ENCODE results near the gene SLC15A2.
"Not testable (repeated sequence)": the region's sequence is repeated elsewhere in the genome, so short reads cannot be mapped to it uniquely, and the experiment has no call there.

Gene SLC15A2

GRCh38 chr3:121894301-121894990 lies at the start of gene SLC15A2:
TSS of gene SLC15A2 (plus strand) at chr3:121894401. CDS start at chr3:121894477, 76 bp downstream.
- DNase-seq, result no peak

- no peak for DNase-seq
Measured at GRCh38 chr3:121844892-121845291, 49.3 kb upstream of the SLC15A2 start.

- DNase-seq, result no peak
Measured at GRCh38 chr3:121852256-121852655, 41.9 kb upstream of the SLC15A2 start.

GRCh38 chr3:121855555-121855954 lies 38.6 kb upstream of the SLC15A2 start:
- DNase-seq, result peak in 1 of 2 donors; percentile 2

- DNase-seq, result not testable (repeated sequence)
Measured at GRCh38 chr3:121857778-121858177, 36.4 kb upstream of the SLC15A2 start.

- DNase-seq, result not testable (repeated sequence)
Measured at GRCh38 chr3:121863247-121863646, 31.0 kb upstream of the SLC15A2 start.

- DNase-seq, result no peak
Measured at GRCh38 chr3:121863801-121864200, 30.4 kb upstream of the SLC15A2 start.

GRCh38 chr3:121869736-121870135 lies 24.5 kb upstream of the SLC15A2 start:
- no peak for DNase-seq

GRCh38 chr3:121870717-121871116 lies 23.5 kb upstream of the SLC15A2 start:
- DNase-seq, result no peak

GRCh38 chr3:121871430-121871829 lies 22.8 kb upstream of the SLC15A2 start:
- no peak for DNase-seq

- DNase-seq, result no peak
Measured at GRCh38 chr3:121878411-121878810, 15.8 kb upstream of the SLC15A2 start.

- no peak for DNase-seq
Measured at GRCh38 chr3:121883507-121883906, 10.7 kb upstream of the SLC15A2 start.

GRCh38 chr3:121885386-121885785 lies 8.8 kb upstream of the SLC15A2 start:
- no peak for DNase-seq

- no peak for DNase-seq
Measured at GRCh38 chr3:121895121-121895520, 920 bp downstream of the SLC15A2 start.

GRCh38 chr3:121895736-121896135 lies 1.5 kb downstream of the SLC15A2 start:
- no peak for DNase-seq

GRCh38 chr3:121896823-121897222 lies 2.6 kb downstream of the SLC15A2 start:
- no peak for DNase-seq

- DNase-seq, result no peak
Measured at GRCh38 chr3:121897296-121897695, 3.1 kb downstream of the SLC15A2 start.

- no peak for DNase-seq
Measured at GRCh38 chr3:121913305-121913990, 19.2 kb downstream of the SLC15A2 start.

- DNase-seq, result no peak
Measured at GRCh38 chr3:121914081-121914998, 20.1 kb downstream of the SLC15A2 start.

GRCh38 chr3:121916189-121916588 lies 22.0 kb downstream of the SLC15A2 start:
- DNase-seq, result no peak

GRCh38 chr3:121918779-121919483 lies 24.7 kb downstream of the SLC15A2 start:
- DNase-seq, result no peak

GRCh38 chr3:121924734-121925133 lies 30.5 kb downstream of the SLC15A2 start:
- DNase-seq, result no peak

GRCh38 chr3:121926380-121926779 lies 32.2 kb downstream of the SLC15A2 start:
- no peak for DNase-seq

All from activated CD4-positive, alpha-beta T cell treated with anti-CD3 and anti-CD28 coated beads for 4 hours (primary cell).